H1 (cell line): ENCODE results near the gene SNAI1. TPM values are rescaled to one million over a fixed set of nuclear protein-coding genes. Genes with fewer than 3 reads are reported as not detected.

Source experiments
- KDM5A ChIP-seq: fragments of 200-600 bp; IDR thresholded peaks from 2 replicates; pipeline ENCODE4 v1.7.1; 2012; ENCODE audit warnings: mild to moderate bottlenecking, low read length, inconsistent platforms, mixed read lengths
- RXRA ChIP-seq: IDR thresholded peaks from 2 replicates; pipeline ENCODE4 v1.6.1; 2011; ENCODE audit warnings: low read depth, mild to moderate bottlenecking, low read length, moderate library complexity; ENCODE audit not compliant: insufficient read depth
- polyA plus RNA-seq, 7 experiments: library from polyadenylated mRNA; depleted of rRNA in 3 of 7; stranded (reverse) in 5 of 7; unstranded in 2 of 7; fragments of >200 nt in 5 of 7; fragments of 200-250 nt in 2 of 7; gene quantifications; 1 replicate in 5 of 7; 2 replicates in 1 of 7; 4 replicates in 1 of 7; pipeline versions ENCODE4 v1.2.1 to v1.2.3, GENCODE V29; 2011 to 2013; ENCODE audit warnings: missing spikeins in 2 of 7, mixed read lengths in 2 of 7
- total RNA-seq: library from RNA; stranded (reverse); fragmentation: NEBNext Ultra II Directional; extraction: Animal tissue kit (Norgen Biotek cat#: 25700); gene quantifications from 2 replicates; pipeline ENCODE4 v1.2.1, GENCODE V29; 2021

SNAI1 gene
- total and polyA plus RNA-seq, 2 of the 8 experiments (the other 6 are each of a cell fraction or from before 2014, with no cell fraction given), result 6.5 to 8.0 TPM

DNA sequence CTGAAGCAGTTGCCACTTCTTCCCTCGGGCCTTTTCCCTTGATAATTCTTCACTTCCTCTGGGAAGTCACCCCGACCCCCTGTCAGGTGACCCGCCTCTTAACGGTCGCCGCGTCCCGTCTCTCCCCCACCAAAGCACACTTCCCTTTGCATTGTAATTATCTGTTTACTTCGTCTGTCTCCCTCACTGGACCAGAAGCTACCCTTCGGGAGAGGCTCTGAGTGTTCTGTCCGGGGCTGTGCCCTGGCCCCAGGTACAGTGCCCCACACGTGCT, 771 bp upstream of the SNAI1 start (continued):
- TF ChIP-seq RXRA, result no peak
- no peak for TF ChIP-seq KDM5A
